GM06990 (cell line): Measurements from ENCODE around the gene PHF1.
A peak's percentile ranks its signal among the peaks of the same experiment; 100 is the strongest.

Source experiments
- DNase-seq: peaks from one replicate; pipeline ENCODE4 v3.0.0-alpha.2; 2011; ENCODE audit not compliant: insufficient read length; ENCODE audit errors: extremely low read depth
- H3K27me3 ChIP-seq: replicated peaks from 2 replicates; pipeline ENCODE4 v1.6.0; 2011; ENCODE audit warnings: low read length; ENCODE audit not compliant: control insufficient read depth, insufficient read depth
- H3K36me3 ChIP-seq: 2 replicates; pipeline ENCODE4 v1.5.1; 2011; ENCODE audit warnings: low read length; ENCODE audit not compliant: control insufficient read depth, insufficient read depth
- H3K4me3 ChIP-seq: replicated peaks from 2 replicates; pipeline ENCODE4 v1.5.1; 2011; ENCODE audit warnings: low read depth, mild to moderate bottlenecking, control low read depth, low read length
- TF ChIP-seq, protein P1 (sequence below): IDR thresholded peaks from 2 replicates; pipeline ENCODE4 v1.5.1; 2011; ENCODE audit warnings: low read length, control low read depth, mild to moderate bottlenecking, inconsistent platforms; ENCODE audit not compliant: insufficient read depth, poor library complexity, severe bottlenecking

The PHF1 gene

DNA sequence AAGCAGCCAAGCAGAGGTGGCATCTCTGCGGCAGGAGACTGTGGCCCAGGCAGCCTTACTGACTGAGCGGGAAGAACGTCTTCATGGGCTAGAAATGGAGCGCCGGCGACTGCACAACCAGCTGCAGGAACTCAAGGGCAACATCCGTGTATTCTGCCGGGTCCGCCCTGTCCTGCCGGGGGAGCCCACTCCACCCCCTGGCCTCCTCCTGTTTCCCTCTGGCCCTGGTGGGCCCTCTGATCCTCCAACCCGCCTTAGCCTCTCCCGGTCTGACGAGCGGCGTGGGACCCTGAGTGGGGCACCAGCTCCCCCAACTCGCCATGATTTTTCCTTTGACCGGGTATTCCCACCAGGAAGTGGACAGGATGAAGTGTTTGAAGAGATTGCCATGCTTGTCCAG, 5.9 kb upstream of the PHF1 start:
- Histone ChIP-seq H3K27me3 (no peaks in the 10 kb centered on the region), H3K36me3 (peaks cover 27% of the 10 kb centered on the region), H3K4me3 (no peak overlapping the region)
- TF ChIP-seq, protein P1, sequence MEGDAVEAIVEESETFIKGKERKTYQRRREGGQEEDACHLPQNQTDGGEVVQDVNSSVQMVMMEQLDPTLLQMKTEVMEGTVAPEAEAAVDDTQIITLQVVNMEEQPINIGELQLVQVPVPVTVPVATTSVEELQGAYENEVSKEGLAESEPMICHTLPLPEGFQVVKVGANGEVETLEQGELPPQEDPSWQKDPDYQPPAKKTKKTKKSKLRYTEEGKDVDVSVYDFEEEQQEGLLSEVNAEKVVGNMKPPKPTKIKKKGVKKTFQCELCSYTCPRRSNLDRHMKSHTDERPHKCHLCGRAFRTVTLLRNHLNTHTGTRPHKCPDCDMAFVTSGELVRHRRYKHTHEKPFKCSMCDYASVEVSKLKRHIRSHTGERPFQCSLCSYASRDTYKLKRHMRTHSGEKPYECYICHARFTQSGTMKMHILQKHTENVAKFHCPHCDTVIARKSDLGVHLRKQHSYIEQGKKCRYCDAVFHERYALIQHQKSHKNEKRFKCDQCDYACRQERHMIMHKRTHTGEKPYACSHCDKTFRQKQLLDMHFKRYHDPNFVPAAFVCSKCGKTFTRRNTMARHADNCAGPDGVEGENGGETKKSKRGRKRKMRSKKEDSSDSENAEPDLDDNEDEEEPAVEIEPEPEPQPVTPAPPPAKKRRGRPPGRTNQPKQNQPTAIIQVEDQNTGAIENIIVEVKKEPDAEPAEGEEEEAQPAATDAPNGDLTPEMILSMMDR = no peak
- DNase-seq = no peak

DNA sequence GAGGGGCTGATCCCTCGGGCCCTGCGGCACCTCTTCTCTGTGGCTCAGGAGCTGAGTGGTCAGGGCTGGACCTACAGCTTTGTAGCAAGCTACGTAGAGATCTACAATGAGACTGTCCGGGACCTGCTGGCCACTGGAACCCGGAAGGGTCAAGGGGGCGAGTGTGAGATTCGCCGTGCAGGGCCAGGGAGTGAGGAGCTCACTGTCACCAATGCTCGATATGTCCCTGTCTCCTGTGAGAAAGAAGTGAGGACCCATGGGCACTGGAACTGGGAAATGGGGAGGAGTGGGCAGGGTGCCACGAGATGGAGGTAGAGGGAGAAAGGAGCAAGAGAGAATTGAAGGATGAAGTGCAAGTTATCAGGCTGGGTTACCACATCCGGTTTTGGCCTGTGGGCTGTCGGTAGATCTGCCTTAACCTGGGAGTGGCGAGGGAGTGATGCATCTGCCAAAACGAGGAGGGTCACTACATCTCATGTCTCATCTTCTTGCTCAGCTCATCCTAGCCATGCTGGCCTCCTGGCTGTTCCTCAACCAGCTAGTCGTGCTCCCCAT, 5.4 kb upstream of the PHF1 start:
- TF ChIP-seq, protein P1 = no peak
- Histone ChIP-seq H3K4me3 (no peak overlapping the region), H3K27me3 (no peaks in the 10 kb centered on the region), H3K36me3 (peaks cover 27% of the 10 kb centered on the region)
- no peak for DNase-seq

DNA sequence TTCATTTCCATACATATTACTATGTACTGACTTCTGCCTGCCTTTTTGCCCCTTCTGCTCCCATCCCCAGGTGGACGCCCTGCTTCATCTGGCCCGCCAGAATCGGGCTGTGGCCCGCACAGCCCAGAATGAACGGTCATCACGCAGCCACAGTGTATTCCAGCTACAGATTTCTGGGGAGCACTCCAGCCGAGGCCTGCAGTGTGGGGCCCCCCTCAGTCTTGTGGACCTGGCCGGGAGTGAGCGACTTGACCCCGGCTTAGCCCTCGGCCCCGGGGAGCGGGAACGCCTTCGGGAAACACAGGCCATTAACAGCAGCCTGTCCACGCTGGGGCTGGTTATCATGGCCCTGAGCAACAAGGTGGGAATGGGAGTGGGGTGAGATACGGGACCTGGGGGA, 4.7 kb upstream of the PHF1 start:
- H3K36me3 ChIP-seq = peaks cover 27% of the 10 kb centered on the region
- H3K4me3 ChIP-seq = no peak overlapping the region
- TF ChIP-seq, protein P1 = no peak
- no peak for DNase-seq
- no peaks in the 10 kb centered on the region for H3K27me3 ChIP-seq

DNA sequence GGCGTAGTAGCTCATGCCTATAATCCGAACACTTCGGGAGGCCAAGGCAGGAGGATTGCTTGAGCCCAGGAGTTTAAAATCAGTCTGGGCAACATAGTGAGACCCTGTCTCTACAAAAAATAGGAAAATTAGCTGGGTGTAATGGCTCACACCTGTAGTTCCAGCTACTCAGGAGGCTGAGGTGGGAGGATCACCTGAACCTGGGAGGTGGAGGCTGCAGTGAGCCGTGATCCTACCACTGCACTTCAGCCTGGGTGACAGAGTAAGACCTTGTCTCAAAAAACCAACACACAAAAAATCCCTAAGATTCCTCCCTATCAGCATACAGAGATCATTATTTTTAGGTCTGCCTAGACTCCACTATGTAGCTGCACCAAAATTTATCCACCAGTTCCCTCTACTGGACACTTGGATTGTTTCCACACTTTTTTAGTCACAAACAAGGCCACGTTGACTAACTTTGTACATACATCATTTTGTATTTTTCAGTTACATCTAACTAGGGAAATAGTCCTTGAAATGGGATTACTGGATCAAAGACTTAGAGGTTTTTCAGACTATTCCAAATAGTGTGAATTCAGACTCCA, 3.6 kb upstream of the PHF1 start:
- DNase-seq = no peak
- Histone ChIP-seq H3K27me3 (no peaks in the 10 kb centered on the region), H3K36me3 (peaks cover 27% of the 10 kb centered on the region), H3K4me3 (no peak overlapping the region)
- TF ChIP-seq, protein P1 = peak; percentile 12

- TF ChIP-seq, protein P1 = no peak
- H3K4me3 ChIP-seq = peak overlapping the region; percentile 73
- DNase-seq = peak; percentile 99
- H3K27me3 ChIP-seq = no peaks in the 10 kb centered on the region
- peaks cover 27% of the 10 kb centered on the region for H3K36me3 ChIP-seq
Observed at GRCh38 chr6:33410050-33410710, 634 bp upstream of the PHF1 start.
